Mesenchymal stem cell (in vitro differentiated cells and primary cell): ENCODE measurements around the gene ADAM12.
A peak's percentile ranks its signal among the peaks of the same experiment; 100 is the strongest.

Source experiments
- DNase-seq: peaks from one replicate; pipeline ENCODE4 v3.0.0-alpha.2; 2013
- H2AFZ ChIP-seq: one replicate; pipeline ENCODE4 v1.6.1; 2013; ENCODE audit warnings: low read depth, mild to moderate bottlenecking, control low read depth, inconsistent platforms, low read length, moderate library complexity
- H2AK5ac ChIP-seq: 2 replicates; pipeline ENCODE4 v1.6.1; 2013; ENCODE audit warnings: low read length, moderate library complexity, mild to moderate bottlenecking, inconsistent platforms; ENCODE audit not compliant: severe bottlenecking
- H2BK120ac ChIP-seq: one replicate; pipeline ENCODE4 v1.6.1; 2013; ENCODE audit warnings: low read depth, mild to moderate bottlenecking, inconsistent platforms, low read length, moderate library complexity
- H2BK12ac ChIP-seq, 2 experiments: one replicate each; pipeline ENCODE4 v1.6.1; 2013; ENCODE audit warnings: inconsistent platforms in 2 of 2, low read length in 2 of 2, mild to moderate bottlenecking in 2 of 2, moderate library complexity in 2 of 2, control low read depth in 1 of 2
- H2BK15ac ChIP-seq: one replicate; pipeline ENCODE4 v1.6.1; 2013; ENCODE audit warnings: mild to moderate bottlenecking, low read depth, inconsistent platforms; ENCODE audit not compliant: poor library complexity, severe bottlenecking
- H2BK5ac ChIP-seq: 2 replicates; pipeline ENCODE4 v1.6.1; 2013; ENCODE audit warnings: low read depth, mild to moderate bottlenecking, low read length, control low read depth, inconsistent platforms; ENCODE audit not compliant: poor library complexity, severe bottlenecking
- H3K14ac ChIP-seq, 2 experiments: one replicate each; pipeline ENCODE4 v1.6.1; 2013; ENCODE audit warnings: inconsistent platforms in 2 of 2, low read length in 2 of 2, control low read depth in 1 of 2, mild to moderate bottlenecking in 1 of 2, moderate library complexity in 1 of 2
- H3K18ac ChIP-seq, 2 experiments: one replicate each; pipeline ENCODE4 v1.6.1; 2013; ENCODE audit warnings: inconsistent platforms in 2 of 2, low read length in 2 of 2, control low read depth in 1 of 2, low read depth in 1 of 2, mild to moderate bottlenecking in 1 of 2
- H3K23ac ChIP-seq, 2 experiments: one replicate each; pipeline ENCODE4 v1.6.1; 2013; ENCODE audit warnings: inconsistent platforms in 2 of 2, low read length in 2 of 2, mild to moderate bottlenecking in 2 of 2, moderate library complexity in 2 of 2, control low read depth in 1 of 2
- H3K27ac ChIP-seq: 2 replicates; pipeline ENCODE4 v1.5.1; 2013; ENCODE audit warnings: mild to moderate bottlenecking, moderate library complexity, low read length, control low read depth, inconsistent platforms; ENCODE audit not compliant: poor library complexity, severe bottlenecking
- H3K27me3 ChIP-seq, 2 experiments: 2 replicates each; pipeline versions ENCODE4 v1.6.1 to v1.7.0; 2013; ENCODE audit warnings: low read length in 2 of 2, mild to moderate bottlenecking in 2 of 2, moderate library complexity in 2 of 2, control low read depth in 1 of 2, inconsistent platforms in 1 of 2; ENCODE audit not compliant: control insufficient read depth in 1 of 2, insufficient read depth in 1 of 2
- H3K36me3 ChIP-seq, 2 experiments: 2 replicates each; pipeline versions ENCODE4 v1.6.1 to v1.7.0; 2013; ENCODE audit warnings: low read length in 2 of 2, control low read depth in 1 of 2, inconsistent platforms in 1 of 2, low read depth in 1 of 2, mild to moderate bottlenecking in 1 of 2; ENCODE audit not compliant: insufficient read depth in 2 of 2, control insufficient read depth in 1 of 2
- H3K4ac ChIP-seq, 2 experiments: one replicate each; pipeline ENCODE4 v1.6.1; 2013; ENCODE audit warnings: inconsistent platforms in 2 of 2, low read length in 2 of 2, mild to moderate bottlenecking in 2 of 2, moderate library complexity in 2 of 2, control low read depth in 1 of 2, low read depth in 1 of 2
- H3K4me1 ChIP-seq: 2 replicates; pipeline ENCODE4 v1.6.1; 2013; ENCODE audit warnings: low read depth, low read length, control low read depth; ENCODE audit not compliant: control insufficient read depth, insufficient read depth
- H3K4me2 ChIP-seq: 2 replicates; pipeline ENCODE4 v1.6.1; 2013; ENCODE audit warnings: low read length, mild to moderate bottlenecking, inconsistent platforms; ENCODE audit not compliant: poor library complexity, severe bottlenecking
- H3K4me3 ChIP-seq, 2 experiments: 2 replicates each; pipeline versions ENCODE4 v1.5.1 to v1.7.0; 2013; ENCODE audit warnings: low read length in 2 of 2, mild to moderate bottlenecking in 2 of 2, control low read depth in 1 of 2, low read depth in 1 of 2; ENCODE audit not compliant: insufficient read depth in 1 of 2
- H3K79me1 ChIP-seq: replicated peaks from 2 replicates; pipeline ENCODE4 v1.6.1; 2013; ENCODE audit warnings: mild to moderate bottlenecking, control low read depth, low read length, inconsistent platforms; ENCODE audit not compliant: poor library complexity, severe bottlenecking
- H3K9ac ChIP-seq: 2 replicates; pipeline ENCODE4 v1.7.0; 2013; ENCODE audit warnings: mild to moderate bottlenecking, low read length, moderate library complexity
- H3K9me3 ChIP-seq: 2 replicates; pipeline ENCODE4 v1.7.0; 2013; ENCODE audit warnings: mild to moderate bottlenecking, low read length; ENCODE audit not compliant: control insufficient read depth
- H4K8ac ChIP-seq: one replicate; pipeline ENCODE4 v1.6.1; 2013; ENCODE audit warnings: inconsistent platforms, mild to moderate bottlenecking, low read length, moderate library complexity
- H4K91ac ChIP-seq: one replicate; pipeline ENCODE4 v1.6.1; 2013; ENCODE audit warnings: mild to moderate bottlenecking, low read length, inconsistent platforms
- WGBS: methylation state at CpG from one replicate; pipeline ENCODE4 v1.1.7; 2013; ENCODE audit warnings: mixed read lengths; 5-methylcytosine and 5-hydroxymethylcytosine counted together

ADAM12 gene

GRCh38 chr10:126130271-126130710 lies 258.0 kb downstream of the ADAM12 start:
- Histone ChIP-seq H3K27me3 (no peaks in the 10 kb centered on the region), H3K23ac (no peak overlapping the region), H3K4me2 (no peak overlapping the region), H2BK12ac (peak overlapping the region; percentile 82 to 96), H3K14ac (no peak overlapping the region), H3K4me1 (peaks cover 14% of the 10 kb centered on the region), H2AK5ac (peak overlapping the region; percentile 87), H3K4me3 (no peak overlapping the region), H2BK5ac (peak overlapping the region; percentile 84), H3K4ac (peak overlapping the region in 1 of 2 experiments; percentile 32), H4K8ac (peak overlapping the region; percentile 66), H3K9ac (peak overlapping the region; percentile 67), H2BK15ac (peak overlapping the region; percentile 18), H2AFZ (no peak overlapping the region), H3K79me1 (peaks cover 10% of the 10 kb centered on the region), H3K36me3 (peaks cover 35 to 77% of the 10 kb centered on the region in 2 experiments), H2BK120ac (no peak overlapping the region), H3K18ac (peak overlapping the region in 1 of 2 experiments; percentile 62), H3K9me3 (no peaks in the 10 kb centered on the region), H3K27ac (peak overlapping the region; percentile 93), H4K91ac (peak overlapping the region; percentile 41)
- WGBS: 75% methylated on average over 9 of the region's 9 CpGs
- DNase-seq: peak; percentile 55

GRCh38 chr10:126129026-126129425 lies 259.3 kb downstream of the ADAM12 start:
- peaks cover 35 to 68% of the 10 kb centered on the region in 2 experiments for H3K36me3 ChIP-seq
- H3K23ac ChIP-seq: no peak overlapping the region
- no peak overlapping the region for H3K4me3 ChIP-seq
- H3K4ac ChIP-seq: no peak overlapping the region
- no peaks in the 10 kb centered on the region for H3K9me3 ChIP-seq
- H3K79me1 ChIP-seq: peaks cover 11% of the 10 kb centered on the region
- no peaks in the 10 kb centered on the region for H3K27me3 ChIP-seq
- H2BK15ac ChIP-seq: no peak overlapping the region
- H4K8ac ChIP-seq: no peak overlapping the region
- peaks cover 13% of the 10 kb centered on the region for H3K4me1 ChIP-seq
- DNase-seq: no peak
- H2BK12ac ChIP-seq: no peak overlapping the region
- no peak overlapping the region for H3K14ac ChIP-seq
- H2AFZ ChIP-seq: no peak overlapping the region
- H3K27ac ChIP-seq: no peak overlapping the region
- H3K4me2 ChIP-seq: no peak overlapping the region
- no peak overlapping the region for H2AK5ac ChIP-seq
- no peak overlapping the region for H2BK5ac ChIP-seq
- H3K9ac ChIP-seq: no peak overlapping the region
- WGBS: 92% methylated on average over 7 of the region's 7 CpGs
- no peak overlapping the region for H4K91ac ChIP-seq
- H3K18ac ChIP-seq: no peak overlapping the region
- no peak overlapping the region for H2BK120ac ChIP-seq

GRCh38 chr10:126128581-126128980 lies 259.7 kb downstream of the ADAM12 start:
- Histone ChIP-seq H3K79me1 (peaks cover 11% of the 10 kb centered on the region), H2BK5ac (no peak overlapping the region), H3K4me2 (no peak overlapping the region), H3K9ac (no peak overlapping the region), H3K4me1 (peaks cover 11% of the 10 kb centered on the region), H4K8ac (peak overlapping the region; percentile 19), H3K14ac (no peak overlapping the region), H3K27me3 (no peaks in the 10 kb centered on the region), H3K36me3 (peaks cover 35 to 66% of the 10 kb centered on the region in 2 experiments), H3K27ac (no peak overlapping the region), H2AK5ac (no peak overlapping the region), H2BK15ac (no peak overlapping the region), H3K18ac (no peak overlapping the region), H2BK12ac (no peak overlapping the region), H3K9me3 (no peaks in the 10 kb centered on the region), H2BK120ac (no peak overlapping the region), H4K91ac (no peak overlapping the region), H3K23ac (no peak overlapping the region), H3K4ac (no peak overlapping the region), H2AFZ (no peak overlapping the region), H3K4me3 (no peak overlapping the region)
- 97% methylated on average over 21 of the region's 21 CpGs for WGBS
- no peak for DNase-seq

GRCh38 chr10:126127481-126128029 lies 260.7 kb downstream of the ADAM12 start:
- 99% methylated on average over 5 of the region's 7 CpGs for WGBS
- Histone ChIP-seq H3K79me1 (peaks cover 14% of the 10 kb centered on the region), H3K4me3 (no peak overlapping the region), H3K9me3 (no peaks in the 10 kb centered on the region), H3K14ac (no peak overlapping the region), H2BK120ac (no peak overlapping the region), H3K4me1 (peaks cover 9% of the 10 kb centered on the region), H2BK12ac (no peak overlapping the region), H3K9ac (no peak overlapping the region), H3K36me3 (peaks cover 34 to 61% of the 10 kb centered on the region in 2 experiments), H2AFZ (no peak overlapping the region), H3K23ac (no peak overlapping the region), H3K27me3 (no peaks in the 10 kb centered on the region), H2BK5ac (no peak overlapping the region), H3K4ac (no peak overlapping the region), H4K91ac (no peak overlapping the region), H3K18ac (no peak overlapping the region), H4K8ac (no peak overlapping the region), H2AK5ac (peak overlapping the region; percentile 24), H3K27ac (no peak overlapping the region), H2BK15ac (no peak overlapping the region), H3K4me2 (no peak overlapping the region)
- DNase-seq: no peak
